CD14-positive monocyte (primary cell): ENCODE results near the gene UPB1. TPM values are rescaled to one million over a fixed set of nuclear protein-coding genes. Genes with fewer than 3 reads are reported as not detected.

Experiments used
- DNase-seq, 3 donors: peaks; one replicate each; pipeline ENCODE4 v3.0.0-alpha.2; 2011 to 2022
- H2AFZ ChIP-seq: 2 replicates; pipeline ENCODE4 v1.6.0; 2012; ENCODE audit warnings: mild to moderate bottlenecking, low read depth, low read length, inconsistent platforms; ENCODE audit not compliant: insufficient read depth, poor library complexity, severe bottlenecking
- H3K27ac ChIP-seq, 2 donors: 1 replicate in 1 of 2; 2 replicates in 1 of 2; pipeline ENCODE4 v1.5.1; 2012 to 2013; ENCODE audit warnings: low read length in 2 of 2, control low read depth in 1 of 2, inconsistent platforms in 1 of 2, low read depth in 1 of 2, mild to moderate bottlenecking in 1 of 2
- H3K27me3 ChIP-seq, 2 donors: one replicate each; pipeline versions ENCODE4 v1.6.0 to v1.6.1; 2011 to 2013; ENCODE audit warnings: low read length in 2 of 2; ENCODE audit not compliant: control insufficient read depth in 2 of 2, insufficient read depth in 2 of 2
- H3K36me3 ChIP-seq, 2 donors: replicated peaks in 1 of 2; 1 replicate in 1 of 2; 2 replicates in 1 of 2; pipeline versions ENCODE4 v1.5.1 to v1.6.1; 2012 to 2013; ENCODE audit warnings: low read length in 2 of 2, control low read depth in 1 of 2, inconsistent platforms in 1 of 2, mild to moderate bottlenecking in 1 of 2; ENCODE audit not compliant: insufficient read depth in 2 of 2, control insufficient read depth in 1 of 2
- H3K4me1 ChIP-seq, 2 donors: 1 replicate in 1 of 2; 2 replicates in 1 of 2; pipeline versions ENCODE4 v1.5.1 to v1.6.1; 2012 to 2013; ENCODE audit warnings: low read length in 2 of 2, control low read depth in 1 of 2, inconsistent platforms in 1 of 2, mild to moderate bottlenecking in 1 of 2, moderate library complexity in 1 of 2; ENCODE audit not compliant: insufficient read depth in 2 of 2, control insufficient read depth in 1 of 2
- H3K4me2 ChIP-seq: replicated peaks from 2 replicates; pipeline ENCODE3; 2012; ENCODE audit warnings: low read length, moderate library complexity, mild to moderate bottlenecking; ENCODE audit not compliant: poor library complexity, severe bottlenecking; ENCODE audit errors: extremely low read depth
- H3K4me3 ChIP-seq, 3 experiments: fragments of 200-600 bp in 1 of 3; sonication (generic) in 1 of 3; replicated peaks in 1 of 3; 1 replicate in 2 of 3; 2 replicates in 1 of 3; pipeline ENCODE4 v1.5.1; 2011 to 2013; ENCODE audit warnings: low read length in 3 of 3, mild to moderate bottlenecking in 3 of 3, control low read depth in 2 of 3, low read depth in 2 of 3, inconsistent platforms in 1 of 3, moderate library complexity in 1 of 3
- H3K79me2 ChIP-seq: 2 replicates; pipeline ENCODE4 v1.6.0; 2012; ENCODE audit warnings: mild to moderate bottlenecking, control low read depth, inconsistent platforms, low read length, moderate library complexity; ENCODE audit not compliant: insufficient read depth
- H3K9ac ChIP-seq: 2 replicates; pipeline ENCODE4 v1.6.0; 2017; ENCODE audit warnings: low read length, mild to moderate bottlenecking; ENCODE audit not compliant: insufficient read depth, poor library complexity, severe bottlenecking
- H3K9me3 ChIP-seq, 2 donors: replicated peaks in 1 of 2; 1 replicate in 1 of 2; 2 replicates in 1 of 2; pipeline versions ENCODE4 v1.5.1 to v1.6.1; 2012 to 2013; ENCODE audit warnings: low read length in 2 of 2, control low read depth in 1 of 2; ENCODE audit not compliant: control insufficient read depth in 1 of 2, insufficient read depth in 1 of 2
- H4K20me1 ChIP-seq: 2 replicates; pipeline ENCODE4 v1.6.0; 2012; ENCODE audit warnings: mild to moderate bottlenecking, low read length, control low read depth, moderate library complexity; ENCODE audit not compliant: insufficient read depth
- H3K27ac Mint-ChIP-seq, 7 donors: one replicate each; pipeline ENCODE4 v1.8.0; 2020; ENCODE audit warnings: mild to moderate bottlenecking in 7 of 7, mixed read lengths in 7 of 7, moderate library complexity in 6 of 7, inconsistent platforms in 2 of 7
- H3K27me3 Mint-ChIP-seq, 3 donors: one replicate each; pipeline ENCODE4 v1.8.0; 2021 to 2022; ENCODE audit warnings: low read depth in 3 of 3, mild to moderate bottlenecking in 3 of 3, mixed read lengths in 3 of 3, moderate library complexity in 3 of 3, inconsistent platforms in 1 of 3
- H3K36me3 Mint-ChIP-seq, 2 donors: one replicate each; pipeline ENCODE4 v1.8.0; 2020; ENCODE audit warnings: mixed read lengths in 2 of 2, inconsistent platforms in 1 of 2, mild to moderate bottlenecking in 1 of 2
- H3K4me1 Mint-ChIP-seq: one replicate; pipeline ENCODE4 v1.8.0; 2020; ENCODE audit warnings: mild to moderate bottlenecking, mixed read lengths
- H3K4me3 Mint-ChIP-seq, 2 donors: one replicate each; pipeline ENCODE4 v1.8.0; 2020; ENCODE audit warnings: mild to moderate bottlenecking in 2 of 2, mixed read lengths in 2 of 2, moderate library complexity in 1 of 2
- H3K9me3 Mint-ChIP-seq, 7 donors: one replicate each; pipeline ENCODE4 v1.8.0; 2020 to 2022; ENCODE audit warnings: mixed read lengths in 7 of 7, mild to moderate bottlenecking in 6 of 7, moderate library complexity in 6 of 7, inconsistent platforms in 2 of 7
- whole genome bisulfite sequencing: methylation state at CpG from one replicate; pipeline ENCODE4 v1.1.5; 2013; ENCODE audit warnings: missing lambda C conversion rate; ENCODE audit not compliant: insufficient coverage; 5-methylcytosine and 5-hydroxymethylcytosine counted together
- intact Hi-C, 2 donors: fragments of 100-400 bp; cut with micrococcal nuclease; formaldehyde crosslinking; loops; one replicate each; pipeline versions ENCODE4 v1.15.0 to v1.15.1; 2023
- polyA plus RNA-seq, 3 donors: library from polyadenylated mRNA; depleted of rRNA in 1 of 3; unstranded in 2 of 3; stranded (reverse) in 1 of 3; fragments of 300-500 nt in 2 of 3; fragments of >200 nt in 1 of 3; fragmentation: Illumina TruSeq in 2 of 3; gene quantifications; 1 replicate in 2 of 3; 2 replicates in 1 of 3; pipeline ENCODE4 v1.2.3, GENCODE V29; 2012 to 2021
- TF ChIP-seq, protein P1 (sequence below): fragments of 200-600 bp; IDR thresholded peaks from one replicate; pipeline ENCODE4 v1.8.0; 2022; ENCODE audit warnings: antibody characterized with exemption, mild to moderate bottlenecking

UPB1 gene
- polyA plus RNA-seq, 3 donors, result 0.13 to 0.17 TPM; not detected in 1

DNA sequence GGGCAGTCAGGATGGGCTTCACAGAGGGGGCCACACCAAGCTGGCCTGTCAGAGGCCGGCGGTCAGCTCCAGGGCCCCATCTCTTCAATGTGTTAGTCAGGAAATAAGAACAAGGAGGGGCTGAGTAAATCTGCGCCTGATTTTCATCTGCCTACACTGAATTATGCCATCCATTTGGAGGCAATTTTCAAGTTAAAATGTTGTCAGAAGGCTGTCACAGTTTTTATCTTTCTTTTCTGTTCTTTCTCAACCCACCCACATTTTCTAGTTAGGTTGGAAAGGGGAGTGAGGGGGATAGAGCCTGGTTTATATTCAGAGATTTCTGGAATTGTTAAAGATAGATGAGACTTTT lies 48.9 kb upstream of the UPB1 start:
- Histone ChIP-seq H3K27ac (no peak overlapping the region), H3K4me2 (no peak overlapping the region), H3K36me3 (peaks cover 2 to 10% of the 10 kb centered on the region in 2 donors), H3K4me1 (peaks cover 43 to 61% of the 10 kb centered on the region in 2 donors), H2AFZ (no peak overlapping the region), H3K27me3 (no peaks in the 10 kb centered on the region), H3K9ac (no peak overlapping the region), H3K79me2 (peaks cover 15% of the 10 kb centered on the region), H3K4me3 (no peak overlapping the region), H3K9me3 (peaks cover 0 to 2% of the 10 kb centered on the region in 2 donors), H4K20me1 (no peaks in the 10 kb centered on the region)
- peaks cover 39 to 54% of the 10 kb centered on the region in 2 donors for H3K36me3 Mint-ChIP-seq
- H3K9me3 Mint-ChIP-seq, result peaks cover 0 to 2% (median 2%) of the 10 kb centered on the region in 7 donors
- TF ChIP-seq, protein P1, sequence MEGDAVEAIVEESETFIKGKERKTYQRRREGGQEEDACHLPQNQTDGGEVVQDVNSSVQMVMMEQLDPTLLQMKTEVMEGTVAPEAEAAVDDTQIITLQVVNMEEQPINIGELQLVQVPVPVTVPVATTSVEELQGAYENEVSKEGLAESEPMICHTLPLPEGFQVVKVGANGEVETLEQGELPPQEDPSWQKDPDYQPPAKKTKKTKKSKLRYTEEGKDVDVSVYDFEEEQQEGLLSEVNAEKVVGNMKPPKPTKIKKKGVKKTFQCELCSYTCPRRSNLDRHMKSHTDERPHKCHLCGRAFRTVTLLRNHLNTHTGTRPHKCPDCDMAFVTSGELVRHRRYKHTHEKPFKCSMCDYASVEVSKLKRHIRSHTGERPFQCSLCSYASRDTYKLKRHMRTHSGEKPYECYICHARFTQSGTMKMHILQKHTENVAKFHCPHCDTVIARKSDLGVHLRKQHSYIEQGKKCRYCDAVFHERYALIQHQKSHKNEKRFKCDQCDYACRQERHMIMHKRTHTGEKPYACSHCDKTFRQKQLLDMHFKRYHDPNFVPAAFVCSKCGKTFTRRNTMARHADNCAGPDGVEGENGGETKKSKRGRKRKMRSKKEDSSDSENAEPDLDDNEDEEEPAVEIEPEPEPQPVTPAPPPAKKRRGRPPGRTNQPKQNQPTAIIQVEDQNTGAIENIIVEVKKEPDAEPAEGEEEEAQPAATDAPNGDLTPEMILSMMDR, result no peak
- no peak overlapping the region for H3K4me3 Mint-ChIP-seq
- WGBS, result 100% methylated on average over 2 of the region's 3 CpGs
- no peak for DNase-seq
- H3K4me1 Mint-ChIP-seq, result peaks cover 60% of the 10 kb centered on the region
- H3K27me3 Mint-ChIP-seq, result peaks cover 0 to 8% (median 0%) of the 10 kb centered on the region in 3 donors
- intact Hi-C loops, result no loop called here
- peak overlapping the region in 1 of 7 donors; percentile 68 for H3K27ac Mint-ChIP-seq

DNA sequence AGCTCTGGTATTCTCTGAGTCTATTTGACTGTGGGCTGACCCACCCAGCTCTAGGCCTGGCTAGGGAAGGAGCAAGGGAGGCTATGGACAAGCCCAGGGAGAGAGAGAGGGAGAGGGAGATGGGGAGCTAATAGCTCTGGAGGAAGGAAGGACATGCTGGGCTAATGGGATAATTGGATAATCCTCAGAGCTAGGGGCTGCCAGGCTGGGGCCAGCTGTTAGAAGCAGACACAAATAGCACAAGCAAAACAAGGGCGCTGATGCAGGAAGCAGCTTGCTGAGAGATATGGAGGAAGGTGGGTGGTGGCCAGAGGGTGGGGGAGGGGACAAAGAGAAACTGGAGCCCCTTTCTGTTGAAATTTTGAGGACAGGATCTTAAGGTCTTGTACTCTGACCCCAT lies 44.5 kb upstream of the UPB1 start:
- TF ChIP-seq, protein P1, result no peak
- no peak overlapping the region for H2AFZ ChIP-seq
- no peak for DNase-seq

More for the DNA sequence above, 44.5 kb upstream of the UPB1 start:
- Histone ChIP-seq H3K4me1 (peaks cover 32 to 38% of the 10 kb centered on the region in 2 donors), H3K27ac (no peak overlapping the region), H3K9me3 (peaks cover 4% of the 10 kb centered on the region in 2 donors), H3K4me2 (no peak overlapping the region), H4K20me1 (no peaks in the 10 kb centered on the region), H3K36me3 (no peaks in the 10 kb centered on the region), H3K4me3 (no peak overlapping the region), H3K9ac (no peak overlapping the region), H3K79me2 (no peaks in the 10 kb centered on the region), H3K27me3 (no peaks in the 10 kb centered on the region)
- Mint-ChIP-seq H3K4me3 (no peak overlapping the region), H3K9me3 (peaks cover 2 to 7% (median 4%) of the 10 kb centered on the region in 7 donors), H3K4me1 (peaks cover 30% of the 10 kb centered on the region), H3K27me3 (peaks cover 0 to 8% (median under 1%) of the 10 kb centered on the region in 3 donors), H3K36me3 (peaks cover 12 to 17% of the 10 kb centered on the region in 2 donors), H3K27ac (peak overlapping the region in 2 of 7 donors; percentile 58 to 65)
- 13% methylated on average over 1 of the region's 1 CpG for whole genome bisulfite sequencing
- intact Hi-C loops, result no loop called here
